Caco-2 (cell line): ENCODE measurements around the gene TAS1R2. TPM values are rescaled to one million over a fixed set of nuclear protein-coding genes. Genes with fewer than 3 reads are reported as not detected.

ENCODE experiments used
- BruUV-seq: library from RNA; stranded (reverse); fragments of 400-500 nt; replicated peaks from 2 replicates; lab custom pipeline; 2021; lab: Mats Ljungman, UMichigan
- CTCF ChIA-PET: fragments of 300-600 bp; sonication (Branson Sonifier 250); formaldehyde crosslinking; loops from one replicate; lab custom pipeline; 2022; ENCODE audit warnings: antibody characterized with exemption; lab: Charles Lee
- POLR2A ChIA-PET: fragments of 300-600 bp; sonication (Branson Sonifier 250); formaldehyde crosslinking; loops from one replicate; lab custom pipeline; 2022; ENCODE audit warnings: antibody characterized with exemption; lab: Charles Lee
- DNase-seq, 2 experiments: peaks; one replicate each; pipeline versions ENCODE4 v3.0.0 to v3.0.0-alpha.2; 2020 to 2022
- H3K27me3 ChIP-seq: replicated peaks from 2 replicates; pipeline ENCODE4 v1.6.0; 2011; ENCODE audit warnings: low read length; ENCODE audit not compliant: control insufficient read depth, insufficient read depth
- H3K36me3 ChIP-seq: 2 replicates; pipeline ENCODE4 v1.5.1; 2011; ENCODE audit warnings: low read length; ENCODE audit not compliant: control insufficient read depth, insufficient read depth
- H3K4me1 ChIP-seq: fragments of 250-450 bp; sonication (Bioruptor Pico); 2 replicates; pipeline ENCODE4 v1.5.1; 2020; ENCODE audit warnings: mild to moderate bottlenecking
- H3K4me3 ChIP-seq: 2 replicates; pipeline ENCODE4 v1.5.1; 2011; ENCODE audit warnings: low read depth, mild to moderate bottlenecking, control low read depth, low read length
- H3K9me3 ChIP-seq: fragments of 250-450 bp; sonication (Bioruptor Pico); 2 replicates; pipeline ENCODE4 v1.5.1; 2020; ENCODE audit warnings: mild to moderate bottlenecking, moderate library complexity
- H3K27ac Mint-ChIP-seq: one replicate; pipeline ENCODE4 v1.8.0; 2022; ENCODE audit warnings: mixed read lengths; ENCODE audit not compliant: unreplicated experiment
- H3K27me3 Mint-ChIP-seq: one replicate; pipeline ENCODE4 v1.8.0; 2022; ENCODE audit warnings: mixed read lengths; ENCODE audit not compliant: insufficient read depth, unreplicated experiment
- H3K36me3 Mint-ChIP-seq: one replicate; pipeline ENCODE4 v1.8.0; 2022; ENCODE audit warnings: mild to moderate bottlenecking, mixed read lengths; ENCODE audit not compliant: insufficient read depth, unreplicated experiment
- H3K4me1 Mint-ChIP-seq: one replicate; pipeline ENCODE4 v1.8.0; 2022; ENCODE audit warnings: low read depth, mixed read lengths; ENCODE audit not compliant: unreplicated experiment
- H3K4me3 Mint-ChIP-seq: one replicate; pipeline ENCODE4 v1.8.0; 2022; ENCODE audit warnings: mild to moderate bottlenecking, moderate library complexity, mixed read lengths; ENCODE audit not compliant: unreplicated experiment
- H3K9me3 Mint-ChIP-seq: one replicate; pipeline ENCODE4 v1.8.0; 2022; ENCODE audit warnings: mixed read lengths; ENCODE audit not compliant: unreplicated experiment
- CTCF ChIP-seq, 2 experiments: fragments of 200-600 bp in 1 of 2; IDR thresholded peaks; 1 replicate in 1 of 2; 2 replicates in 1 of 2; pipeline versions ENCODE4 v1.5.1 to v1.8.0; 2011 to 2022; ENCODE audit warnings: antibody characterized with exemption in 1 of 2, control low read depth in 1 of 2, inconsistent platforms in 1 of 2, low read depth in 1 of 2, low read length in 1 of 2, mild to moderate bottlenecking in 1 of 2, moderate library complexity in 1 of 2; ENCODE audit not compliant: insufficient read depth in 1 of 2, severe bottlenecking in 1 of 2, unreplicated experiment in 1 of 2
- intact Hi-C: fragments of 100-400 bp; cut with micrococcal nuclease; formaldehyde crosslinking; loops from one replicate; pipeline ENCODE4 v1.10.0; 2022; ENCODE audit not compliant: unreplicated experiment
- total RNA-seq: library from RNA; stranded (reverse); gene quantifications from 2 replicates; pipeline ENCODE4 v1.2.3, GENCODE V29; 2022

TAS1R2 gene
- total RNA-seq, 1 experiment from 2014 or later: not detected

GRCh38 chr1:18901147-18901951 lies 41.9 kb upstream of the TAS1R2 start:
- peak overlapping the region; percentile 98 for H3K27ac Mint-ChIP-seq
- H3K27me3 Mint-ChIP-seq: no peaks in the 10 kb centered on the region
- BruUV-seq: TSS peak; percentile 36

GRCh38 chr1:18900303-18900841 lies 40.9 kb upstream of the TAS1R2 start:
- Histone ChIP-seq H3K4me1 (peaks cover 23% of the 10 kb centered on the region), H3K4me3 (no peak overlapping the region), H3K9me3 (no peaks in the 10 kb centered on the region), H3K36me3 (no peaks in the 10 kb centered on the region), H3K27me3 (no peaks in the 10 kb centered on the region)
- DNase-seq: no peak
- no TSS peak for BruUV-seq
- intact Hi-C loops: loop anchor here (5.0 kb wide), 1 partner anchor 57 kb away; the partner anchor contains the start of gene IFFO2
- H3K27me3 Mint-ChIP-seq: no peaks in the 10 kb centered on the region
- H3K9me3 Mint-ChIP-seq: no peaks in the 10 kb centered on the region
- no peak overlapping the region for H3K4me3 Mint-ChIP-seq
- no peaks in the 10 kb centered on the region for H3K4me1 Mint-ChIP-seq
- TF ChIP-seq CTCF (IDR thresholded peaks at IDR 0.05; ENCODE audit: insufficient read depth in 1 of 2, low read depth in 1 of 2, low read length in 1 of 2, severe bottlenecking in 1 of 2, unreplicated experiment in 1 of 2): no peak
- ChIA-PET POLR2A (no interaction called here), CTCF (interaction anchor here (0.9 to 1.0 kb wide), 2 partner anchors 13 to 14 kb away, joined by 3 read pairs; no protein-coding TSS in a partner anchor)
- peaks cover 12% of the 10 kb centered on the region for H3K36me3 Mint-ChIP-seq
- no peak overlapping the region for H3K27ac Mint-ChIP-seq

More at GRCh38 chr1:18901147-18901951, 41.9 kb upstream of the TAS1R2 start:
- no peaks in the 10 kb centered on the region for H3K36me3 ChIP-seq
- TF ChIP-seq CTCF (IDR thresholded peaks at IDR 0.05; ENCODE audit: insufficient read depth in 1 of 2, low read depth in 1 of 2, low read length in 1 of 2, severe bottlenecking in 1 of 2, unreplicated experiment in 1 of 2): no peak
- POLR2A ChIA-PET: interaction anchor here (0.6 kb wide), 1 partner anchor 151 kb away, joined by 6 read pairs; no protein-coding TSS in a partner anchor
- intact Hi-C loops: loop anchor here (5.0 kb wide), 1 partner anchor 56 kb away; the partner anchor contains the start of gene IFFO2
- H3K9me3 ChIP-seq: no peaks in the 10 kb centered on the region
- H3K4me1 ChIP-seq: peaks cover 13% of the 10 kb centered on the region
- Mint-ChIP-seq H3K4me3 (peak overlapping the region; percentile 99), H3K4me1 (no peaks in the 10 kb centered on the region), H3K9me3 (no peaks in the 10 kb centered on the region), H3K36me3 (peaks cover 11% of the 10 kb centered on the region)
- peak overlapping the region; percentile 86 for H3K4me3 ChIP-seq
- CTCF ChIA-PET: interaction anchor here (0.6 to 0.9 kb wide), 3 partner anchors 15 to 213 kb away, joined by 3 to 4 read pairs (median 3); no protein-coding TSS in a partner anchor
- H3K27me3 ChIP-seq: no peaks in the 10 kb centered on the region
- DNase-seq: no peak

GRCh38 chr1:18899363-18900049 lies 40.0 kb upstream of the TAS1R2 start:
- intact Hi-C loops: loop anchor here (5.0 kb wide), 1 partner anchor 58 kb away; the partner anchor contains the start of gene IFFO2
- peaks cover 5% of the 10 kb centered on the region for H3K4me1 Mint-ChIP-seq
- Histone ChIP-seq H3K36me3 (no peaks in the 10 kb centered on the region), H3K27me3 (no peaks in the 10 kb centered on the region), H3K4me3 (no peak overlapping the region), H3K4me1 (peaks cover 30% of the 10 kb centered on the region), H3K9me3 (no peaks in the 10 kb centered on the region)
- no peak overlapping the region for H3K4me3 Mint-ChIP-seq
- ChIA-PET CTCF (interaction anchor here (1.0 kb wide), 1 partner anchor 14 kb away, joined by 3 read pairs; no protein-coding TSS in a partner anchor), POLR2A (no interaction called here)
- no peaks in the 10 kb centered on the region for H3K27me3 Mint-ChIP-seq
- TF ChIP-seq CTCF (IDR thresholded peaks at IDR 0.05; ENCODE audit: insufficient read depth in 1 of 2, low read depth in 1 of 2, low read length in 1 of 2, severe bottlenecking in 1 of 2, unreplicated experiment in 1 of 2): no peak
- H3K9me3 Mint-ChIP-seq: no peaks in the 10 kb centered on the region
- BruUV-seq: no TSS peak
- no peak overlapping the region for H3K27ac Mint-ChIP-seq
- peaks cover 18% of the 10 kb centered on the region for H3K36me3 Mint-ChIP-seq
- no peak for DNase-seq
